OCI-LY3 (cell line): ENCODE results near the gene CUL1.

Source experiments
- CTCF ChIP-seq: fragments of 200-600, 300-600 bp; sonication (generic); IDR thresholded peaks from 2 replicates; pipeline ENCODE4 v1.5.1; 2014; ENCODE audit warnings: antibody characterized with exemption, low read length, low read depth
- EZH2phosphoT487 ChIP-seq: fragments of 200-600 bp; shearing (Covaris generic); IDR thresholded peaks from 2 replicates; pipeline ENCODE4 v1.6.1; 2018; ENCODE audit warnings: antibody characterized with exemption, mixed run types, low read depth

- TF ChIP-seq CTCF = no peak
- TF ChIP-seq EZH2phosphoT487 = no peak
Measured at GRCh38 chr7:148807436-148807835, 108.7 kb downstream of the CUL1 start.
